22Rv1 (cell line): ENCODE measurements around the gene OR4E1.
"Not testable (repeated sequence)": the region's sequence is repeated elsewhere in the genome, so short reads cannot be mapped to it uniquely, and the experiment has no call there.

Experiments
- H3K27ac ChIP-seq: fragments of 450-650 bp; 2 replicates; pipeline ENCODE4 v1.5.1; 2017
- CTCF ChIP-seq: fragments of 450-650 bp; IDR thresholded peaks from 2 replicates; pipeline ENCODE4 v1.5.1; 2017; ENCODE audit warnings: mild to moderate bottlenecking
- ZFX ChIP-seq: fragments of 450-650 bp; IDR thresholded peaks from 2 replicates; pipeline ENCODE4 v1.6.1; 2017; ENCODE audit warnings: antibody characterized with exemption, borderline replicate concordance

Gene OR4E1

GRCh38 chr14:21704338-21704737 is 30.7 kb upstream of the OR4E1 start:
- H3K27ac ChIP-seq, result no peak overlapping the region
- TF ChIP-seq ZFX (no peak), CTCF (no peak)

- no peak overlapping the region for H3K27ac ChIP-seq
- no peak for TF ChIP-seq CTCF
- no peak for TF ChIP-seq ZFX
Observed at GRCh38 chr14:21703357-21704326, 30.0 kb upstream of the OR4E1 start.

- no peak for TF ChIP-seq ZFX
- no peak overlapping the region for H3K27ac ChIP-seq
Observed at GRCh38 chr14:21702316-21702715, 28.7 kb upstream of the OR4E1 start.

- no peak overlapping the region for H3K27ac ChIP-seq
- TF ChIP-seq ZFX (no peak), CTCF (no peak)
Observed at GRCh38 chr14:21699551-21699950, 25.9 kb upstream of the OR4E1 start.

- H3K27ac ChIP-seq, result not testable (repeated sequence)
Observed at GRCh38 chr14:21698538-21698937, 24.9 kb upstream of the OR4E1 start.

- H3K27ac ChIP-seq, result not testable (repeated sequence)
Observed at GRCh38 chr14:21697662-21698061, 24.0 kb upstream of the OR4E1 start.

GRCh38 chr14:21694425-21694824 is 20.8 kb upstream of the OR4E1 start:
- TF ChIP-seq CTCF, result no peak
- TF ChIP-seq ZFX, result no peak
- H3K27ac ChIP-seq, result no peak overlapping the region

GRCh38 chr14:21686468-21686867 is 12.8 kb upstream of the OR4E1 start:
- H3K27ac ChIP-seq, result no peak overlapping the region
- TF ChIP-seq CTCF (no peak), ZFX (no peak)

- no peak overlapping the region for H3K27ac ChIP-seq
- TF ChIP-seq CTCF (no peak), ZFX (no peak)
Observed at GRCh38 chr14:21680072-21680471, 6.5 kb upstream of the OR4E1 start.
